Effector CD8-positive, alpha-beta T cell (primary cell): Measurements from ENCODE around the gene MECP2.
A peak's percentile ranks its signal among the peaks of the same experiment; 100 is the strongest.
"Not testable (repeated sequence)": the region's sequence is repeated elsewhere in the genome, so short reads cannot be mapped to it uniquely, and the experiment has no call there.

ENCODE experiments used
- DNase-seq: peaks from one replicate; lab custom pipeline; 2025; lab: John Stamatoyannopoulos, UW
- total RNA-seq, 4 experiments: gene quantifications; one replicate each; lab custom pipeline; 2026; lab: John Stamatoyannopoulos, UW

MECP2 gene
- total RNA-seq: 118 to 200 (median 171) reads per million in 4 experiments

DNA sequence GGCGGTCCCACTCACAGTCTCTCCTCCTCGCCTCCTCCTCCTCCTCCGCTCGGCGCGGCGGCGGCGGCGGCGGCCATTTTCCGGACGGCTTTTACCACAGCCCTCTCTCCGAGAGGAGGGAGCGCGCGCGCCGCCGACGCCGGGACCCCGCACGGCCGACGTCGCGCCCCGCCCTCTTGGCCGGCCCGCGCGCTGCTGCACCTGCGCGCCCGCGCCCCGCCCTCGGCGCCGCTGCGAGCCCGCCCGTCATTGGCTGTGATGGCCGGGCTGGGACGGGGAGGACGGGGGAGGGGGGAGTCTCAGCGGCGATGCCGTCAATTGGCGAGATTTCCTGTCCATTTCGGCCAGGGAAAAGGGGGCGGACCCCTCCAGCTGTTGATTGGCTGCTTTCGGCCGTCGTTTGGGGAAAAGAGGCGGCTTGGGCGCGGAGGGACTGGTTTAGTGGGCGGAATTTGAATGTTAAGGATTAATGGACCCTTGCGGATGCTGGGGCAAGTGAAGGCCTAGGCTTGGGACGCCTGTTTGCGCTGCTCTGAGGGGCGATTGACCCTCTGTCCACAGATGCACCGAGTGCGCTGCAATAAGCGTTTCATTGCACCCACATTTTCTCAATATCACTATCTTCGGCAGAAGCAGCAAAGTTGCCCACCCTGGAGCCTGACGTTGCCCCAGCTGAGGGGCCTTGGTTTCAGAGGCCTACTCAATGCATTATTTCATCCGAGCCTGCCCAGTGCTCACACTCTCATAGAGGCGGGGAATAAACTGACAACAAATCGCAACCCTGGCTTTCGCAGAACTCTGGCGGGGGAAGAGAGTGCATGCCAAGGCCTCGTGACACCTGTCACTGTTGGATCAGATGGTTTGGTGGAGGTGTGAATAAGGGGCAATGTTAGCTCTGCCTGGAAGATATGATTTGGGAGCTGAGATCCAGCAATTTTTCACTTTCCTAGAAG lies at the start of gene MECP2:
MECP2 (minus strand) TSS at position 129 of the 953 bp plus-strand sequence.
- DNase-seq: peak; percentile 75

DNA sequence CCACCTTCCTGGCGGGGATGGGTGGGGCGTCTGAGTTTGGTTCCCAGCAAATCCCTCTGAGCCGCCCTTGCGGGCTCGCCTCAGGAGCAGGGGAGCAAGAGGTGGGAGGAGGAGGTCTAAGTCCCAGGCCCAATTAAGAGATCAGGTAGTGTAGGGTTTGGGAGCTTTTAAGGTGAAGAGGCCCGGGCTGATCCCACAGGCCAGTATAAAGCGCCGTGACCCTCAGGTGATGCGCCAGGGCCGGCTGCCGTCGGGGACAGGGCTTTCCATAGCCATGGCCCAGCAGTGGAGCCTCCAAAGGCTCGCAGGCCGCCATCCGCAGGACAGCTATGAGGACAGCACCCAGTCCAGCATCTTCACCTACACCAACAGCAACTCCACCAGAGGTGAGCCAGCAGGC lies 46.5 kb upstream of the MECP2 start, which contains the start of gene OPN1LW:
OPN1LW (plus strand) TSS at position 234 of the 400 bp plus-strand sequence; CDS start at position 275, 41 bp downstream.
- not testable (repeated sequence) for DNase-seq

DNA sequence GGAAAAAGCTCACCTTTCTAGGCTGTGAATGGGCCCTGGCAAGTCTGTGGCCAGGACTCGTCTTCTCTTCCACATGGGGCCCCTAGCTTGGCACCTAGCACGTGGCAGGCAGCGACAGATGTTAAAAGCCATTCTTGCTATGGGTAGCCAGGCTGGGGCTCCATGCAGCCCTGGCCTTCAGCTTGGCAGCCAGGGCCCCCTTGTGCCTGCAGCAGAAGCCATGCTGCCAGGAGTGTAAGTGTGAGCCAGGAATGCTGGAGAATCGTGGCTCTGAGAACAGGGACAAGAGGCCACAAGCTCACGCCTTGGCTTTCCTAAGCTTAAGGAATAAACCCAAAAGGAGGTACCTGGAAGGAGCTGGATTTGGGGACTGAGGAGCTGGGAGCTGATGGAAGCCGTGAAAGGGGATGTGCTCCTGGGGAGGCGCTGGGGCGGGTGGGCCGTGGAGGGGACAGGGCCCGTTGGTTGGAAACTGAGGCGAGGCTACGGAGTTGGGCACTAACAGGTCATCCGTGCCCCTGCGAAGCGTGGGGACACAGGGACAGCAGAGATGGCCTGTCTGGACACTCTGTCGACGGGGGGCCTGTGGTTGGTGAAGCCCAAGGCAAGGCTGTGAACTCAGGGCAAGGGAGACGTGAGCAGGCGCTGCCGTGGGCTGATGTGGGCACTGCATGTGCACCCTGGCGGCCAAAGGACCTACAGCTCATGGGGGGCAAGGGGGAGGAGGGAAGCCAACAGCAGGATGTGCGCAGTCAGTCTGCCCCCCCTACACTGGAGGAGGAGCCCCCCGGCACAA lies 45.6 kb upstream of the MECP2 start:
- no peak for DNase-seq

DNA sequence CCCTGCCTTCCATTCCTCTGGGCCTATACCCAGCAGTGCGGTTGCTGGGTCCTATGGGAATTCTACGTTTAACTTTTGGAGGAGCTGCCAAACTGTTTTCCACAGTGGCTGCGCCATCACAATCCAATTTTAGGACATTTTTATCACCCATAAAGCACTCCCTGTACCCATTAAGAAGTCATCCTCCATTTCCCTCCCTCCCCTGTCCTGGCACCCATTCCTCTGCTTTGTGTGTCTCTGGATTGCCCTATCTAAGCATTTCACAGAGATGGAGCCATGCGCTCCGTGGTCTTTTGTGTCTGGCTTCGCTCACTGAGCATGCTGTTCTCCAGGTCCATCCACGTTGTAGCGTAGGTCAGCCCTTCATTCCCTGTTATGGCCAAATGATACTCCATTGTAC lies 44.9 kb upstream of the MECP2 start:
- DNase-seq: no peak

GRCh38 chrX:154140742-154141141 lies 43.2 kb upstream of the MECP2 start:
- no peak for DNase-seq

GRCh38 chrX:154140206-154140605 lies 42.7 kb upstream of the MECP2 start:
- no peak for DNase-seq

DNA sequence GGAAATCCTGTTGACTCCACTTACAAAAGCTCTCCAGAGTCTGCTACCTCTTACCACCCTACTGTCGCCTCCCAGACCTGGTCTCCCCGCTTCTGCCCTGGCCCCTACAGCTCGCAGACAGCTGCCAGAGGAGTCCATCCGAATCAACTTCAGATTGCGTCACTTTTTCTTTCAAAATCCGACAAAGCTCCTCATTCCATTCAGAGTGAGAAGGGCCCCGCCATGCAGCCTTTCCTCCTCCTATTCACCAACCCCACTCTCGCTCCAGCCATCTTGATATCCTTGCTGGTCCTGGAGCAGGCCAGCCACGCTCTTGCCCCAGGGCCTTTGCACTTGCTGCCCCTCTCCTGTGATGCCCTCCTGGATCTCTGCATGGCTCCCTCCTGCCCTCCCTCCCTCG lies 41.3 kb upstream of the MECP2 start:
- DNase-seq: no peak

GRCh38 chrX:154136627-154137161 lies 39.2 kb upstream of the MECP2 start:
- DNase-seq: peak; percentile 65

DNA sequence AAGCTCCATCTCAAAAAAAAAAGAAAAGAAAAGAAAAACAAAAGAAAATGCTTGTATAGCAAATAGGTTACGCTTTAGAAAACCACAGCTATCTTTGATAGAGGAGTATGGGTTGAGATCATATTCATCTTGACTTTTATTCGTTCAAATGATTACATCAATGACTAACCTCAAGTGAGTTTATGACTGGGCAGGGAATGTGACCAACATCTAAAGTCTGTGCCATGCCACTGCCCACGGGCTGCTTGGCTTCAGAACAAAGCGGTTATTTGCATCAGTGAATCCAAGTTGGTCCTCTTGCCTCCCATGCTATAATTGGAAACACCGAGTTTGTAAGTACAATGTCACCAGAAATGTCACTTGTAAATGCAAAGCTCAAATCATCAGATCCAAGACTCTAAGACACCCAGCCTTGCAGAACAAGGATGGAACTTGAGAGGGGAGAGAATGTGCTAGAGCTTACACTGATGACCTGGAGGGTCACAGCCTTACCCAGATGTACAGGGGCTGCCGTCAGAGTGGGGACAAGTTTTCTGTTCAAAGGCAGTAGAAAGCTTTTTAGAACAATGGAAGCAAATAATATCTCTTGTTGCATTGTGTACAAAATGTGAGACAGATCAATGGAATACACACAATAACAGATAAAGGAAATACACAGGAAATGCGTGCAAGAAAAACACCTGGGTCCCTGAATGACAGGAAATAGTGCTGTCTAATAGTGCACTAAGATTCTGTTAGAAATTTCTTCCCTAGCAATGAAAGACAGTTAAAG lies 38.1 kb upstream of the MECP2 start:
- DNase-seq: no peak

DNA sequence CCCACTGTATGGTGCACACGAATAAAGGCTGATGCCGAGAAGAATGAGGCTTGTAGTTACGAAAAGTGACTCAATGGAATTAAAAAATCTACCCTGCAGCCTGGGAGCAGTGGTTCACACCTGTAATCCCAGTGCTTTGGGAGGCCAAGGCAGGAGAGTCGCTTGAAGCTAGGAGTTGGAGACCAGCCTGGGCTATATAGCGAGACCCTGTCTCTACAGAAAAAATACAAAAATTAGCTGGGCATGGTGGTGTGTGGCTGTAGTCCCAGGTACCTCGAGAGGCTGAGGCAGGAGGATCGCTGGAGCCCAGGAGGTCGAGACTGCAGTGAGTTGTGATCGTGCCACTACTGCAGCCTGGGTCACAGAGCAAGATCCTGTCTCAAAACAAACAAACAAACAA lies 34.8 kb upstream of the MECP2 start:
- DNase-seq: no peak

DNA sequence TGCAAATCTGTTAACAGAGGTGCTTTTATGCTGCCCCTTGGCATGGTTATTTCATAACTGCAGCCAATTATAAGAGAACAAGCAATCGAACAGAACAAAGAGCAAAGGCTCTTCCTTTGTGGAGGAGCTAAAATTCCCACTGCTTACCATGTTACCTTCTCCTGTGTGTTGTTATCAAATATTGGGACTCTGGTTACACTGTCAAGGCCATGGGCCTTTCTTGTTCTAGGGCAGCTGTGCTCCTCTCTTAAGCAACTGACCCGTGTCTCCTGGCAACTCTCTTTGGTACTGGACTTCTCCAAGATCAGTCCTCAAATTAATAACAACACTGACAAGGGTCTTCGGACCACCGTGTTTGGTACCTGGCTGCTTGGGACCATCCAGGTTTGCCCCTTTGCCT lies 34.4 kb upstream of the MECP2 start:
- no peak for DNase-seq

- no peak for DNase-seq
These were observed 28.6 kb upstream of the MECP2 start for GRCh38 chrX:154126101-154126500.

DNA sequence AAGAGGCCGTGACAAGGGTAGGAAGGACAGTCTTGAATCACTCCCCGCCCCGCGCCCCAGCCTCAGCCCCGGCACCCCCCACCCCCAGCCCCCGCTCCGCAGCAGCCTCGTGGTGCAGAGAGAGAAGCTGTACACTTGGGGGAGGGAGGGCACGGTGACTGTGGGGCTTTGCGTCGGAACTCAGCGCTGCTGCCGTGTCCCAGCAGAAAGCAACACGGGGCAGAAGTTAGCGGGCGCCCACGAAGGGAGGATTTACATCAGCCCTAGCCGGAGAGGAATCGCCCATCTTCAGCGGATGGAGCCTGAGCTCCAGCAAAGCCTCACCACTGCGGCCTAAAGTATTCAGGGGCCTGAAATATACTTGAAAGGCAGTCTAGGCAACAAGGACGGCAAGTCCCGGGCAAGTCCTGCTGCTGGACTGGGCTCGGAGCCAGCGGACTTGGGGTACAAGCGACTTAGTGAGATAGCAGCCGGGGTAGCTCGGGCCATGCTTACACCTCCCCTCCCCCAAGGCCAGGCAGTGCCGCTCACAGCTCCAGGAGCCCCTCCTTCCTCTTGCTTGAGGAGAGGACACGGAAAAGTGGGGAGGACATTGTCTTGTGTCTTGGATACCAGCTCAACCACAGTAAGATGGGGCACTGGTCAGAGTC lies 28.0 kb upstream of the MECP2 start:
- DNase-seq: no peak

- no peak for DNase-seq
These were observed 26.0 kb upstream of the MECP2 start for GRCh38 chrX:154123241-154124219.

- no peak for DNase-seq
These were observed 24.4 kb upstream of the MECP2 start for GRCh38 chrX:154121961-154122360.

GRCh38 chrX:154121207-154121606 lies 23.7 kb upstream of the MECP2 start:
- no peak for DNase-seq

DNA sequence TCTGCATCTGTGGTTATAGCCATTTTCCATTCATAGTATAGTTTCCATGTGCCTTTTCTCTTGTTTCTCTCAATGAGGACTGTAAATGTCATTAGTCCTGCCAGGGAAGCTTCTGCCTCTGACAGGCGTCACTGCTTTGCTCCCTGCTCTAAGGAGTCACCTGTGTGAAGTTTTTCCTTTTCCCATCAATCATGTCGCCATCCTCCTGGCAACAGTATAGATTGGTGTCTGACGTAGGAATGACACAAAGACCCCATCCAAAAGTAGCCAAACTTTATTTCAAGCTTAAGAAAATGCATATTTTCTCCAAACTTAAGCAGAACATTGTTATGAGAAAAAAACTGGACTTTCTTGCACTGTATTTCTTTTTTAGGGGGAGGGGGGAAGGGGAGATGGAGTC lies 23.1 kb upstream of the MECP2 start:
- DNase-seq: no peak

DNA sequence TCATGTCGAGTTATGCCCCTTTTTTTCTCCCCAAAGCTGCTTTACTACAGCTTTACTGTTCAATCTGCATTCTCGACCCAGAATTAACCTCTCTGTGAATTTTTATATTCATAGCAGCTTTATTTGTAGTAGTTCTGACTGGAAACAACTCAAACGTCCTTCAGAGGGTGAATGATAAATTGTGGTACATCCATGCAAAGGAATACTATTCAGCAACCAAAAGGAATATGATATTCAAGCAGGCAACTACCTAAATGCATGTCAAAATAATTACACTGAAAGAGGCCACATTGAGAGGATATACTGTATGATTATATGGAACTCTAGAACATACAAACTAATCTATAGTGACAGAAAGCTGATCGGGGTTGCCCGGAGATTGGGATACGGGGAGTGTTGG lies 20.0 kb upstream of the MECP2 start:
- no peak for DNase-seq

- no peak for DNase-seq
These were observed 19.1 kb upstream of the MECP2 start for GRCh38 chrX:154116426-154117211.
